Stimulated activated CD8-positive, alpha-beta memory T cell treated with anti-CD3 and anti-CD28 coated beads, Interleukin-2, amount 100 ng/mL, for 48 hours (primary cell): ENCODE results near the gene PI4KB.
"Not testable (repeated sequence)": the region's sequence is repeated elsewhere in the genome, so short reads cannot be mapped to it uniquely, and the experiment has no call there.

ENCODE experiments used
- DNase-seq, 2 donors: peaks; one replicate each; pipeline ENCODE4 v3.0.0-alpha.2; 2020; ENCODE audit warnings: low read depth in 2 of 2

Gene PI4KB

DNA sequence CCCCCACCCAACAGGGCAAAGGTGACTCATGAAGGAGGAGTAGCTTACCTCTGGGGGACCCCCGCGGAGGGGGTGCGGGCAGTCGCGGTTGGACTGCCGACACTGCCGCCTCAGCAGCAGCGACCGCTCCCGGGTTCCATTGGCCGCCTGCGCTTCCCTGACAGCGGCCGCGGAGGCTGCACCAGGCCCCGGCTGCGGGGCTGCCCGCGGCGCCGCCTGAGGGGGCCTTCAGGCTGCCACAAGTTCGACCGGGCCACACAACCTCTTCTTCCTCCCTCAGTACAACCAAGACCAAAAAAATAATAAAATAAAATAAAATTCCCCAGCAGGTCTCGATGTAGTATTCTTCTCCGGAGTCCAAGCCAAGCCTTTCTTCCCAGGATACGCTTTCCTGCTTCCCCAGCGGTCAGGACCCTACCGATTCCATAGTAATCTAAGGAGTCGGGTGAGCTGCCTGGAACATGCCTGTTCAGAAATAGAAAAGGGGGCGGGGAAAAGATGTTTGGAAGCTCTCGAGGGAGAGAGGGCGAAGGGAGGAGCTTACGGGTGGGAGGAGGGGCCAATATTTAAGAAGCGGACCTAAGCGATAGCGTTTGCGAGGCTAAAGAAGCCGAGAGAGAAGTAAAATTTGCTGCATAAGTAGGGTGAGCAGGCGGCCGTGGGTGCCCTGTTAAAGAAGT lies at the start of gene PI4KB:
Gene PI4KB, minus strand, starts transcription at position 194 of the 680 bp plus-strand sequence. CDS start 10,935 bp downstream, outside the sequence.
- peak; percentile 68 to 81 for DNase-seq

- no peak for DNase-seq
These were observed 46.0 kb upstream of the PI4KB start for GRCh38 chr1:151373196-151373595.

GRCh38 chr1:151372058-151372934 lies 45.1 kb upstream of the PI4KB start, which contains the start of gene SELENBP1:
SELENBP1 (minus strand) TSS chr1:151372705; CDS start chr1:151372641, 64 bp downstream.
- DNase-seq: no peak

DNA sequence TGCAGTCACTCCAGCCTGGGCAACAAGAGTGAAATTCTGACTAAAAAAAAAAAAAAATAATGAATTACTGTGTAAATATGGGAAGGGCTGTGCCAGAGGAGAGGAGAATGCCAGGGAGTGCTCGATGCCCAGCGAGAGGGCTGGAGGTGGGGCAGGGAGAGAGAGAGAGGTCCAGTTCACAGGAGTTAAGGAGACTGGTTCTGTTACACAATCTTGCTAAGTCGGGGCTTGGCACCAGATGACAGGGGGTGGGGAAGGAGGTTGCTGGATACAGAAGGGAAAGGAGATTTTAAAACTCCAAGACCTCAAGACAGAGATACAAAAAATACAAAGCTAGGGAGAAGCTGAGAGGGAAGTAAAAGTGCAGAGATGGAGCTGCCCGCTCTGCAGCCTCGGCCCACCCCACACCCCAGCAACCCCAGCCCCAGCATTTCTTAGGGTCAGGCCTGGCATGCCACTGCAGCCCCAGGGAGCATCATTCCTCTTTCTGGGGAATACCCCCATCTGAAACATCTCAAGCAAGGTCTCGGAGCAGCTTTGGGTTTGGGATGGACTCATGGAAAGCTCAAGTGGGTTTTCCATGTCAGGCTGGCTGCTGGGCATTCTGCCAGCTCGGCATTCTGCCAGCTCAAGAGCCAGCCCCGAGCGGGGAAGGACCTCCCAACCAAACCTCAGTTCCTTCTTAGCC lies 44.3 kb upstream of the PI4KB start:
- DNase-seq: no peak

DNA sequence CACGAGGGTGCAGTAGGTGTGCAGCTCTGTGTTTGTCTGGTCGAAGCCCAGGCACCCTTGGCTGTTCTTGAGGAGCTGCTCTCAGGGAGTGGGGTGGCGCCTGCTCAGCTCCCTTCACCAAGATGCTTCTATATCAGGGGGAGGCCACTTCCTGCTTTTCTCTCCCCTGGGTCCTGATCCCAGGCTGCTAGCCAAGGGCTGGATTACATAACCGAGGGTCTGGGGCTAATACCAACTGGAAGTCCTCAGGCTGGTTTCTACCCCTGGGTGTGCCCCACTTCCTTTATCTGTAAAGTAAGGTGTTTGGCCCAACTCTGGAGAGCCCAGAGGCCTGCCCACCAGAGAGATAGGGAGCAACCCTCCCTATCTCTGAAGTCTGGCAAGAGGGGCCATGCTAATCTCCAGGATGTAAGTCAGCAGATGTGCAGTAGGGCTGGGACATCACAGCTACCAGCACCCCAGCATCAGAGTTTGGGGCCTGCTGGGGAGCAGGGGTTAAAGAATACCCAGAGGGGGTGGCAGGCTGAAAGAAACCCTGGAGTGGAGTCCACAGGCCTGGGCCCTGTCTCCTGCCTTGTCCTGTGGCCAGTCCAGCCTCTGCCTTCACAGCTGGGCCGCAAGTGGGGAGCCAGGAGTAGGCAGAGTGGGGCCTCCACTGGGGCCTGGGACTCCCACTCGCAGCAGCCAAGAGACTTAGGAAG lies 43.1 kb upstream of the PI4KB start:
- DNase-seq: no peak

GRCh38 chr1:151369621-151370048 lies 42.4 kb upstream of the PI4KB start:
- DNase-seq: no peak

DNA sequence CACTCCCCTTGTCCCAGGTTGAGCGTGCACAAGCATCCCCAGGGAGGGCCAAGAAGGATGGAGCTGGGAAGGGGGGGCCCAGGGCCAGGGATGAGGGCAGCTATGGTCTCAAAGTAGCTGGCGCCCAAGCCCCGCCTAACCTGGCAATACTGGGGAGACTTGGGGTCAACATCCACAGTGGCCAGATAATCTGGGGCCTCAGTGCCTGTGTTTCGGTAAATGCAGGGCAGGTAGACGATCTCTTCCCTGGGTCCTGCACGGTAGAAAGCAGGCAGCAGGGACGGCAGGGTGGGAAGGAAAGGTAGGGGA lies 42.0 kb upstream of the PI4KB start:
- DNase-seq: no peak

DNA sequence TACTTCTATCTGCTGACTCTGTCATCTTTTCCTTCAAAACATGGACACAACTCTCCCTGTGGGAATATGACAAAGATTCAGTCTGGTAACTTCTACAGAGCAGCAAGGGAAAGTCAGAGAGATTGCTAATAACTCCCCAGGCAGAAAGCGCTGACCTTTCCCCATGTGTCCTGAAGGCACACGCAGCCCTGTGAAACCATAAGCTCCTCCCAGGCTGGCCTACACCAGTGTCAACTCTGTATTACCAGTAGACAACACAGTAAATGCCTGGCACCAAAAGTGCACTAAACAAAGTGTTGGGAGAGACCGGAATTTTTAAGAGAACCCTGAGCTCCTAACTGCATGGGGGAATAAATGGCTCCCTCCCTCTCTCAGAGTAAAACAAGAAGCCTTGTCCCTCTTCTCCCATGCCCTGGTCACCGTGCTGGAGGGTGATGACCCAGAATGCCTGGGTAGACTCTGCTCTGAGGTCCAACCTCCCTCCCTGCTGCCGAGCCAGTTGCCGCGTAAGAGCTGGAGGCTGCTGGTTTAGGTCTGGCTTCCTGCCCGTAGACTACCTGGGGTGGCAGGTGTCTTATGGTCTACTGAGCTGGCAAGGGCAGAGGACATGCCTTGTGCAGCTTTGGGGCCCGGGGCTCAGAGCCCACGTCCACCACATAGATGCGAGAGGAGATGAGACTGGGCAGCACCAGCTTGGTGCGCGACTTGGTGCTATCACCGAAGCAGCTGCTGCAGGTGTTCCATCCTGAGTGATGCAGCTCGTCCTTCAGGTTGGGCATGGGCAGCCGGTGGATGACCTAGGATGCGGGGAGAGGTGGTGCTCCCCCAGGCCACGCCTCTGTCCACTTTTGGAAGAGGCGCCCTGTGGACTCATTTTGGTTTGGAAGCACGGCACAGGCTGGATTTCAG lies 41.4 kb upstream of the PI4KB start:
- DNase-seq: no peak

DNA sequence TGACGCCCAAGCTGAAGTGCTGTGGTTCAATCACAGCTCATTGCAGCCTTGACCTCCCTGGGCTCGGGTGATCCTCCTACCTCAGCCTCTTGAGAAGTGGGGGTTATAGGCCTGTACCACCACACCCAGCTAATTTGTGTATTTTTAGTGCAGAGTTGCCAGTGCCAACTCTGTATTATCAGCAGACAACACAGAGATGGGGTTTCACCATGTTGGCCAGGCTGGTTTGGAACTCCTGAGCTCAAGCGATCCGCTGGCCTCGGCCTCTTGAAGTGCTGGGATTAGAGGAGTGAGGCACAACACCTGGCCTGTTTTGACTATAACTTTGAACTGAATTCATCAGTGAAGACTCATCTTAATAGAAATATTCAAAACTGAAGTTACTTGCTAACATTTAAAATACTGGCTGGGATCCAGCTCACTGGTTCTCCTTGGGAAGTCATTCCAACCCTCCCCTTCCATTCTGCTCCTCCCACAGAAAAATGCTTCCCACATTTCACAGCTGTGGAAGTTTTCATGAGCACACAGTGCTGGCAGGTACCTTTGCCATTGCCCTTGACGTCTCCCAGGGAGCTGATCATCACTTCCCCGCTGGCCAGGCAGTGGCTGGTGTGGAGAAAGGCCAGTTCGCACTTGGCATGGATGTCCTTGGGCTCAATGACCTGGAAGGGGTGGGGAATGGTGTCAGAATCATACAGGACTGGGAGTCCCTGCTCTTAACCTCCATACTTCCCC lies 40.6 kb upstream of the PI4KB start:
- DNase-seq: no peak

GRCh38 chr1:151364996-151365395 lies 37.8 kb upstream of the PI4KB start:
- no peak for DNase-seq

- no peak for DNase-seq
These were observed 35.3 kb upstream of the PI4KB start for GRCh38 chr1:151362308-151363155.

- DNase-seq: no peak
These were observed 34.7 kb upstream of the PI4KB start for GRCh38 chr1:151361883-151362282.

DNA sequence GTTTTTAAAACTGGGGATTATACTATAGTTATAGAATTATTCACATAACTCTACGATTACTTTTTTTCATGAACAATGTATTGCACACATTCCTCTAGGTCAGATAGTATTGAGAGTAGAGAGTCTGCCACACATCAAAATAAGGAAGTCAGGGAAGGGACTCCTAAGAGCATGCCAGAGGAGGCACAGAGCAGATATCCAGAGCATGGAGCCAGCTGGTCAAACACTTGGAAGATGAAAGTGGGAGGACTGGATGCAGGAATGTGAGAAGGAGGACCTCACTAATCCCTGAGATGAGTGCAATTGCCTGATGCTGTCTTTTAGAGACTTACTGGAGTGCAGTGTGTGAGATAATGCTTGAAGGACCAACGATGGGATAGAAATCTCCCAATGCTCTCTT lies 29.5 kb upstream of the PI4KB start:
- no peak for DNase-seq

- DNase-seq: no peak
These were observed 25.0 kb upstream of the PI4KB start for GRCh38 chr1:151352021-151352718.

- DNase-seq: not testable (repeated sequence)
These were observed 23.1 kb upstream of the PI4KB start for GRCh38 chr1:151350323-151350722.

DNA sequence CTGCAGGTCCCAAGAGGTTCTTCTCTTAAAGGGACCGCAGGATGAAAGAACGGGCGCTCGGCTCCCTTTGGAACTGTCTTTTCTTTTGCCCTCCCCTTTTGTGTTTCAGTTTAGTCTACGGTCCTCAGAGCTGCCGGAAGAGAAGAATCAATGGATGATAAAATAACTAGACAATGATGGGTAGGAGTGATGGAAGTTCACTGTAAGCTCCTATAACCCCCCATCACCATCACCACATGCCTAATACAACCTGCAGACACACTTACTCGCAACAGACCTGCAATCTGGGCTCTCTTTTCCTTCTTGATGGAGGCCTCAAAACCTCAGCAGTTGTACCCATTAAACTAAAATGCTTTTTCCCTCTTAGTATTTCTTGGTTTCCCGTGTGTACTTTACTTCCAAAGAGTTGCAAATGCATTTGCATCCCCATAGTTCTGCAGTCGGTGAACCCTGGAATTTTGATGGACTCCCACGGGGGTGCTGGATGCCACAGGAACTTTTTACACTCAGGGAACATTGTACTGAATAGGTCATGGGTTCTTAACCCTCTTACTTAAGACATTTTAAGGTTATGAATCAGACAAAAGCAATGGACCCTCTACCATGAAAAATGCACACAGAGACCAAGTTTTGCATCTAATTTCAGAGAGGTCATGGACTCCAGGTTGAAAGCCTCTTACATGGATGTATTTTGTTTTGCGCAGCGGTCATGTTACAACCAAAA lies 20.5 kb upstream of the PI4KB start:
- no peak for DNase-seq

DNA sequence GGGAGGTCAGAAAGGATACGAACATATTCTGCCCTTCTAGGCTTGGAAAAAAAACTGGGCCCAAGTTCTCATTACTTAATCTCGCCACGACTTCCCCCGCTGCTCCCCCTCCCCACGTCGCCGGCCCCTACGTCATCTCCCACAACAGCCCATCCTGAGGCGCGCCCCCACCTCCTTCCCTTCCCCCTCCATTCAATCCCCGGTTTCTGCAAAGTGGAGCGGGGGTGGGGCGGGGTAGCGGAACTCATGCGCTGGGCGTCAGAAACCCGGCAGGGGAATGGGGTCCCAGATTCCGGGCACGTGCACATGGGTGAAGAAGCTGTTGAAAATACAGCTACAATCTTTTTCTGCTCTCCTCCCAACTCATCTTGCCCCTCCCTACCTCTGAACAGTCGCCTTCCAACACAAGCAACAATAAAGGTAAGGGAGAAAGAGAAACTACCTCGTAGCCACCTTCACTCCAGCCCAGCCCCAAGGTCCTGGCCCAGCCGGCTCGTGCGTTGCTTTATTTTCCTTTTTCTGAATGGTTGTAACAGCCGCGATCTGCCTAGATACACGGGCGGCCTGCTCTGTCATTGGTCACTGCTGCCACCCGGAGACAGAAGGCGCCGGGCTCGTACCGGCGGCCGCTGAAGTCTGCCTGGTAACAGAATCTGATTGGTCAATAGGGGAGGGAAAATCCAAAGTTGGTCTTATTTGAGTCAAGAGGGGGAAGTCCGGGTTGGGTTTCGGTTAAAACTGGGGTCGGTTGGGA lies 19.7 kb upstream of the PI4KB start, which contains the start of gene RFX5:
Gene RFX5, minus strand, starts transcription at position 484 of the 754 bp plus-strand sequence. CDS start 932 bp downstream, outside the sequence.
- peak; percentile 84 for DNase-seq
